Skeletal muscle satellite cell (primary cell): Measurements from ENCODE around the gene GPR35.

Experiments
- H3K27me3 ChIP-seq: 2 replicates; pipeline ENCODE4 v1.7.0; 2013; ENCODE audit warnings: low read length; ENCODE audit not compliant: control insufficient read depth, insufficient read depth
- H3K36me3 ChIP-seq: 2 replicates; pipeline ENCODE4 v1.7.0; 2013; ENCODE audit warnings: mild to moderate bottlenecking, control low read depth, low read length; ENCODE audit not compliant: insufficient read depth
- H3K4me1 ChIP-seq: 2 replicates; pipeline ENCODE4 v1.7.0; 2013; ENCODE audit warnings: low read length; ENCODE audit not compliant: control insufficient read depth, insufficient read depth
- H3K4me2 ChIP-seq: 2 replicates; pipeline ENCODE4 v1.7.0; 2013; ENCODE audit warnings: mild to moderate bottlenecking, low read length
- H3K4me3 ChIP-seq: 2 replicates; pipeline ENCODE4 v1.7.0; 2013; ENCODE audit warnings: low read length
- H3K9ac ChIP-seq: 2 replicates; pipeline ENCODE4 v1.7.0; 2013; ENCODE audit warnings: mild to moderate bottlenecking, low read depth, low read length, moderate library complexity
- H3K9me3 ChIP-seq: replicated peaks from 2 replicates; pipeline ENCODE4 v1.7.0; 2013; ENCODE audit warnings: mild to moderate bottlenecking, control low read depth, low read length

The GPR35 gene

DNA sequence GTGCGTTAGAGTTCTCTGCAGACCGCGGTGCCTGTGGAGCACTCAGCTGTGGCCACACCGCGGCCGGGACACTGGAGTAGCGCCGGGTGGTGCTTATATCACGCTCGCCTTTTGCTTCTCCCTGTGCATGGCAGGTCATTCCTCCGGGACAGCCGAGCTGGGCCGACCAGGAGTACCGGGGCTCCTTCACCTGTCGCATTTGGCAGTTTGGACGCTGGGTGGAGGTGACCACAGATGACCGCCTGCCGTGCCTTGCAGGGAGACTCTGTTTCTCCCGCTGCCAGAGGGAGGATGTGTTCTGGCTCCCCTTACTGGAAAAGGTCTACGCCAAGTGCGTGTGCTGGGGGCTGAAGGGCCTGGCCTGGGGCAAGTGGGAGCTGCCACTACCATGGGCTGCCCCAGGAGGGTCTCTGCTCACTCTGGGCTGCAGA, 34.6 kb upstream of the GPR35 start:
- Histone ChIP-seq H3K4me2 (no peak overlapping the region), H3K4me1 (peaks cover 14% of the 10 kb centered on the region), H3K4me3 (no peak overlapping the region), H3K36me3 (peaks cover 31% of the 10 kb centered on the region), H3K9me3 (no peaks in the 10 kb centered on the region), H3K9ac (no peak overlapping the region), H3K27me3 (no peaks in the 10 kb centered on the region)

DNA sequence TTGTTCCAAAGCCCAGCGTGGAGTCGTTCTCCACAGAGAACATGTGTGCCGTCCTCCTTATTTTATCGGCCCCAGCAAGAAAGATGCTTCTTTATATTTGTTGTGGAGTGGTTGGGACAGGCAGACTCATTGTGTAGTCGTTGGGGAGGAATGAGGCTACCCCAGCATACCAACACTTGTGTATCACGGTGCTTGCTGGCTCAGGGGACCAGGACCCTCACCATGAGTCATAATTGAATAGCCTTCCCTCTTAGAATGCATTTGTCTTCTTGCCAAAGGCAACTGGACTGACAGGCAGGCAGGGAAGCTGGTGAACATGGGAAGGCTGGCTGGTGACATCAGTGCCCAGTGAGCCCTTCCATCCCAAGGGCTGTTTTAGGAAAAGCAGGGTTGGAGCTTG, 34.1 kb upstream of the GPR35 start:
- Histone ChIP-seq H3K9ac (no peak overlapping the region), H3K4me2 (no peak overlapping the region), H3K36me3 (peaks cover 31% of the 10 kb centered on the region)

GRCh38 chr2:240591784-240592183, 33.5 kb upstream of the GPR35 start:
- Histone ChIP-seq H3K4me3 (no peak overlapping the region), H3K9me3 (no peaks in the 10 kb centered on the region), H3K9ac (no peak overlapping the region), H3K27me3 (no peaks in the 10 kb centered on the region), H3K4me2 (no peak overlapping the region), H3K4me1 (peaks cover 14% of the 10 kb centered on the region), H3K36me3 (peaks cover 31% of the 10 kb centered on the region)

More for the DNA sequence above, 34.1 kb upstream of the GPR35 start:
- Histone ChIP-seq H3K27me3 (no peaks in the 10 kb centered on the region), H3K4me1 (peaks cover 14% of the 10 kb centered on the region), H3K4me3 (no peak overlapping the region), H3K9me3 (no peaks in the 10 kb centered on the region)

DNA sequence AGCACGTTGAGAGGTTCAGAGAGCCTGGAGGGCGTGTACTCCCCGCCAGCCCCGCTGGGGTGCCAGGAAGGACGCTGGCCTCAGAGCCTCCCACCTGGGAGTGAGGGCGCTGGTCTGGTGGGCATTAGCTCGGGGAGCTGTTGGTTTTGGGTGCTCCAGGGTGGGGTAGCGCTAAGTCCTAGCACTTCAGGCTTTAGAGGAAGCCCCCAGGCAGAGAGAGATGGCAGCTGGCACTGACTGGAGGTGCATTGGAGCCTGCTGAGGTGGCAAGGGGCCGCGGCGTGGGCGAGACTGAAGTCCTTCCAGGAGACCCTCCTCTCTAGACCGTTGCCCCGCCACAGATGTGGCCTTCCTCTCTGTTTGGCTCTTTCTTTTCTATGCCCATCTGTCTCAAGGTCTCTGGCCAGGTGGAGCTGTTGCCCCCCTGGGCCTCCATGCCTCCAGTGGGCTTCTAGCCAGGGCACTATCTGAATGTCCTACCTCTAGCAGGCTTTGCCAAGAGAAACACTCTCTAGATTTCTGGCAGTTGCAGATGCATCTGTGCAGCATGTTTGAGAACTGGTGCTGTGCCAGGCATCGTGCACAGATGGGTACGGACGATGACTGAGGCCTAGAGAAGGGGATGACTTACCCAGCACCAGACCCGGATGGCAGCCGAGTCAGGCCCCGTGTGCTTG, 32.1 kb upstream of the GPR35 start:
- Histone ChIP-seq H3K27me3 (no peaks in the 10 kb centered on the region), H3K4me3 (no peak overlapping the region), H3K9me3 (no peaks in the 10 kb centered on the region), H3K9ac (no peak overlapping the region), H3K4me1 (peaks cover 3% of the 10 kb centered on the region), H3K36me3 (peaks cover 31% of the 10 kb centered on the region), H3K4me2 (no peak overlapping the region)

DNA sequence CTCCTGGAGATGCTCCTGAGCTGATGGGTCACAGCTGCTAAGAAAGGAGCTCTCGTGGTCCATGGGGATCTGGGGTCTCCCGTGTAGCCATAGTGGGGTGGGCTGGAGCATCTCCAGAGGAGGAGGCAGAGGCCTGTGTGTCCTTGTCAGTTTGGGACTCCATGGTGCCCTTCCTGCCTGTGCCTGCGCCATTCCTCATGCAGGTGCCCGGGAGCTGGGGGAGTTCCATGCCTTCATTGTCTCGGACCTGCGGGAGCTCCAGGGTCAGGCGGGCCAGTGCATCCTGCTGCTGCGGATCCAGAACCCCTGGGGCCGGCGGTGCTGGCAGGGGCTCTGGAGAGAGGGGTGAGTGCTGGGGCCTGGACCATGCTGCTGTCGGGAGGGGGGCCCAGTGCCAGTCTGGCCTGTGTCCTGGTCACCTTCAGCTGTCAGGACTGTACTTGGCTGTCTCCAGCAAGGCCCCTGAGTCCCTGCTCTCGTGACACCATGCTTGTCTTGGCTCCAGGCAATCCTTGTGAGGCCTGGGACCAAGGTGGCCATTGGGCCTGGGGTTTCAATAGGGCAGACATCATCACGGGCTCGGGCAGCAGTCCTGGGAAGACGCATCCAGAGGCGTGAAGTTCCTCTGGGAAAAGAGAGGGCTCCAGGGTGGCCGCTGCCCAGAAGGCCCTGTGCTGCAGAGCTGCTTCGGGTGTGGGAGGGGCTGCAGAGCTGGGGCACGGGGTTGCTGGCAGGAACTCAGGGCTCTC, 31.4 kb upstream of the GPR35 start:
- Histone ChIP-seq H3K9me3 (no peaks in the 10 kb centered on the region), H3K36me3 (peaks cover 31% of the 10 kb centered on the region), H3K9ac (no peak overlapping the region), H3K4me2 (no peak overlapping the region), H3K4me1 (no peaks in the 10 kb centered on the region), H3K27me3 (no peaks in the 10 kb centered on the region), H3K4me3 (no peak overlapping the region)

GRCh38 chr2:240594511-240595380, 30.5 kb upstream of the GPR35 start:
- Histone ChIP-seq H3K9ac (no peak overlapping the region), H3K4me3 (no peak overlapping the region), H3K27me3 (no peaks in the 10 kb centered on the region), H3K36me3 (peaks cover 26% of the 10 kb centered on the region), H3K4me1 (no peaks in the 10 kb centered on the region), H3K4me2 (no peak overlapping the region), H3K9me3 (no peaks in the 10 kb centered on the region)

DNA sequence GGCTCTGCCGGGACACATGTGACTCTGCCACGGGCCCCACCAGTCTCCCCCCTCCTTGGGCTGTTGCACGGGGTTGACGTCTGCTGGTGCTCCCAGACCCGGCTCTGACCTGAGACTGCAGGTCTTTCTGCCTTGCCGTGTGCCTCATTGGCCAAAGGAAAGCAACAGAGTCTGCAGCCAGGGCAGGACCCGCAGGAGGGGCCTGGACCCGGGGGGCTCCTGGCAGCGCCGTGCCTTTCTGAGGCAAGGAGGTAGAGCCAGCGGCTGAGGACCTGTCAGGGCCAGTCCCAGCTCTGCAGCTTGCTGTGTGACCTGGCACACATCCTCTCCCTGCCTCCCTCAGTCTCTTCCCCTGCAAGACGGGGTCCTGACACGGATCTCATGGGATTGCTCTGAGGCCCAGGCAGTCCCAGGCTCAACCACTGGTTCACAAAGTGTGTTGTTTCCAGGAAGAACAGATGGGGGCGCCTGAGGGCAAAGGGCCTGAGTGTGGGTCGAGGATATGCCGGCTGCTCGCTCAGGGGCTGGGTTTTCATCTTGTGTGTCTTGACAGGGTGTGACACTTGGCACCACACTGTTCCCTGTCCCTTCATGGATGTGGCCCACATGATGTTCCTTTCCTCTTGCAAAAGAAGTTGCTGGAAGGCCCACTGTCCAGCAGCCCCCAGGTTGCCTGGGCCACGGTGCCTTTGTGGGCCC, 29.8 kb upstream of the GPR35 start:
- no peak overlapping the region for H3K4me2 ChIP-seq
- H3K9me3 ChIP-seq = no peaks in the 10 kb centered on the region
- no peak overlapping the region for H3K9ac ChIP-seq
- H3K4me3 ChIP-seq = no peak overlapping the region
- H3K36me3 ChIP-seq = peaks cover 18% of the 10 kb centered on the region
- H3K4me1 ChIP-seq = no peaks in the 10 kb centered on the region
- no peaks in the 10 kb centered on the region for H3K27me3 ChIP-seq

GRCh38 chr2:240596080-240596460, 29.2 kb upstream of the GPR35 start:
- Histone ChIP-seq H3K36me3 (peaks cover 16% of the 10 kb centered on the region), H3K9me3 (no peaks in the 10 kb centered on the region), H3K27me3 (no peaks in the 10 kb centered on the region), H3K4me2 (no peak overlapping the region), H3K9ac (no peak overlapping the region), H3K4me1 (no peaks in the 10 kb centered on the region), H3K4me3 (no peak overlapping the region)

DNA sequence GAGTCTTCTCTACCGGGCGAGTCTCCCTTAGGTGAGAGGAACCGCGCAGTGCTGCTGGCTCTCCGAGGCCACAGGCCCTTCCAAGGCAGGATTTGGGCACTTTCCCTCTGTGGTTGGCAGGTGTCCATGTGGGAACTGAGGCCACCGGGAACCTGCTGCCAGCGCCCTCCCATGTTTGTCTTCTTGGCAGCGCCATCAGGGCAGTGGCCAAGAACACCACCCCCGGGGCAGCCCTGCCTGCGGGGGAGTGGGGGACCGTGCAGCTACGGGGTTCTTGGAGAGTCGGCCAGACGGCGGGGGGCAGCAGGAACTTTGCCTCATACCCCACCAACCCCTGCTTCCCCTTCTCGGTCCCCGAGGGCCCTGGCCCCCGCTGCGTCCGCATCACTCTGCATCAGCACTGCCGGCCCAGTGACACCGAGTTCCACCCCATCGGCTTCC, 28.8 kb upstream of the GPR35 start:
- no peak overlapping the region for H3K4me3 ChIP-seq
- no peak overlapping the region for H3K9ac ChIP-seq
- no peaks in the 10 kb centered on the region for H3K9me3 ChIP-seq
- no peaks in the 10 kb centered on the region for H3K27me3 ChIP-seq
- H3K4me1 ChIP-seq = no peaks in the 10 kb centered on the region
- H3K4me2 ChIP-seq = no peak overlapping the region
- H3K36me3 ChIP-seq = peaks cover 16% of the 10 kb centered on the region

- Histone ChIP-seq H3K4me1 (no peaks in the 10 kb centered on the region), H3K4me2 (no peak overlapping the region), H3K9me3 (no peaks in the 10 kb centered on the region), H3K9ac (no peak overlapping the region), H3K36me3 (peaks cover 12% of the 10 kb centered on the region), H3K27me3 (no peaks in the 10 kb centered on the region), H3K4me3 (no peak overlapping the region)
These were observed 28.2 kb upstream of the GPR35 start for GRCh38 chr2:240597054-240597418.
